GM23338 (cell line): ENCODE results near the gene NRF1. TPM values are rescaled to one million over a fixed set of nuclear protein-coding genes. Genes with fewer than 3 reads are reported as not detected.

Source experiments
- ATAC-seq: fragments of 200-7000 bp; cut with Tn5 transposase; 3 replicates; pipeline ENCODE4 v1.9.1; 2020
- DNase-seq: peaks from one replicate; pipeline ENCODE4 v3.0.0-alpha.2; 2015; ENCODE audit warnings: low spot score
- H2AFZ ChIP-seq: fragments of 200-600 bp; sonication (generic); 2 replicates; pipeline ENCODE4 v1.8.0; 2016; ENCODE audit warnings: antibody characterized with exemption, mild to moderate bottlenecking, moderate library complexity
- H3F3A ChIP-seq: fragments of 200-600 bp; sonication (generic); replicated peaks from 2 replicates; pipeline ENCODE4 v1.8.0; 2017; ENCODE audit warnings: antibody characterized with exemption, mixed run types, low read depth
- H3K27ac ChIP-seq: fragments of 200-600 bp; sonication (generic); 2 replicates; pipeline ENCODE4 v1.6.1; 2016; ENCODE audit warnings: low read depth
- H3K27me3 ChIP-seq: fragments of 200-600 bp; sonication (generic); 2 replicates; pipeline ENCODE4 v1.8.0; 2016; ENCODE audit warnings: mild to moderate bottlenecking, mixed run types, moderate library complexity; ENCODE audit not compliant: insufficient read depth
- H3K36me3 ChIP-seq: fragments of 200-600 bp; sonication (generic); 2 replicates; pipeline ENCODE4 v1.8.0; 2016; ENCODE audit warnings: mild to moderate bottlenecking; ENCODE audit not compliant: insufficient read depth
- H3K4me1 ChIP-seq: fragments of 200-600 bp; sonication (generic); 2 replicates; pipeline ENCODE4 v1.8.0; 2016; ENCODE audit warnings: mild to moderate bottlenecking, moderate library complexity; ENCODE audit not compliant: insufficient read depth
- H3K4me2 ChIP-seq: fragments of 200-600 bp; sonication (generic); 2 replicates; pipeline ENCODE4 v1.7.1; 2017; ENCODE audit warnings: mixed run types
- H3K4me3 ChIP-seq: fragments of 200-600 bp; sonication (generic); 2 replicates; pipeline ENCODE4 v1.6.1; 2016; ENCODE audit warnings: mixed run types
- H3K79me2 ChIP-seq: fragments of 200-600 bp; sonication (generic); replicated peaks from 2 replicates; pipeline ENCODE4 v1.8.0; 2017; ENCODE audit warnings: mild to moderate bottlenecking; ENCODE audit not compliant: insufficient read depth
- H3K9me2 ChIP-seq: fragments of 200-600 bp; sonication (generic); 2 replicates; pipeline ENCODE4 v1.8.0; 2017; ENCODE audit not compliant: insufficient read depth
- H4K20me1 ChIP-seq: fragments of 200-600 bp; sonication (generic); replicated peaks from 2 replicates; pipeline ENCODE4 v1.8.0; 2017; ENCODE audit warnings: mild to moderate bottlenecking; ENCODE audit not compliant: insufficient read depth
- H3K27ac Mint-ChIP-seq: 2 replicates; pipeline ENCODE4 v1.8.0; 2020; ENCODE audit warnings: inconsistent platforms, mild to moderate bottlenecking, moderate library complexity, mixed read lengths
- H3K27me3 Mint-ChIP-seq: 3 replicates; pipeline ENCODE4 v1.8.0; 2022; ENCODE audit warnings: low read depth, mild to moderate bottlenecking, moderate library complexity, mixed read lengths, inconsistent platforms; ENCODE audit not compliant: insufficient read depth, poor library complexity
- H3K36me3 Mint-ChIP-seq: 3 replicates; pipeline ENCODE4 v1.8.0; 2021; ENCODE audit warnings: low read depth, mild to moderate bottlenecking, inconsistent platforms, moderate library complexity, mixed read lengths
- H3K4me1 Mint-ChIP-seq: 3 replicates; pipeline ENCODE4 v1.8.0; 2020; ENCODE audit warnings: mild to moderate bottlenecking, inconsistent platforms, mixed read lengths
- H3K4me3 Mint-ChIP-seq: 3 replicates; pipeline ENCODE4 v1.8.0; 2021; ENCODE audit warnings: moderate library complexity, mild to moderate bottlenecking, inconsistent platforms, mixed read lengths
- H3K9me3 Mint-ChIP-seq: 3 replicates; pipeline ENCODE4 v1.8.0; 2020; ENCODE audit warnings: moderate library complexity, mild to moderate bottlenecking, inconsistent platforms, mixed read lengths
- CREB1 ChIP-seq: fragments of 250-450 bp; sonication (Bioruptor Pico); IDR thresholded peaks from 2 replicates; pipeline ENCODE4 v1.5.0; 2020; ENCODE audit warnings: low read depth, mild to moderate bottlenecking, moderate library complexity
- CTCF ChIP-seq, 2 experiments: fragments of 200-600 bp in 1 of 2; sonication (generic) in 1 of 2; conservative IDR thresholded peaks; 2 replicates each; pipeline versions ENCODE4 v1.5.1 to v1.6.1; 2016 to 2017; ENCODE audit warnings: antibody characterized with exemption in 2 of 2, low read depth in 2 of 2, mild to moderate bottlenecking in 2 of 2, moderate library complexity in 1 of 2
- EZH2 ChIP-seq: fragments of 200-600 bp; sonication (generic); IDR thresholded peaks from one replicate; pipeline ENCODE4 v1.8.0; 2017; ENCODE audit warnings: antibody characterized with exemption, mild to moderate bottlenecking, low read depth; ENCODE audit not compliant: unreplicated experiment
- EZH2phosphoT487 ChIP-seq: fragments of 200-600 bp; sonication (generic); IDR thresholded peaks from one replicate; pipeline ENCODE4 v1.8.1; 2018; ENCODE audit warnings: antibody characterized with exemption; ENCODE audit not compliant: unreplicated experiment
- JUNB ChIP-seq: IDR thresholded peaks from one replicate; pipeline ENCODE4 v1.6.1; 2016; ENCODE audit warnings: antibody characterized with exemption; ENCODE audit not compliant: unreplicated experiment
- NANOG ChIP-seq: IDR thresholded peaks from 2 replicates; pipeline ENCODE4 v1.6.1; 2016; ENCODE audit warnings: antibody characterized with exemption, borderline replicate concordance
- POLR2AphosphoS5 ChIP-seq: IDR thresholded peaks from 2 replicates; pipeline ENCODE4 v1.6.1; 2016; ENCODE audit warnings: antibody characterized with exemption, low read depth
- REST ChIP-seq: IDR thresholded peaks from one replicate; pipeline ENCODE4 v1.6.1; 2018; ENCODE audit warnings: antibody characterized with exemption; ENCODE audit not compliant: unreplicated experiment
- STAT1 ChIP-seq: IDR thresholded peaks from one replicate; pipeline ENCODE4 v1.6.1; 2016; ENCODE audit warnings: antibody characterized with exemption; ENCODE audit not compliant: unreplicated experiment
- ZNF331 ChIP-seq: fragments of 250-450 bp; sonication (Bioruptor Pico); IDR thresholded peaks from 2 replicates; pipeline ENCODE4 v1.5.0; 2020; ENCODE audit warnings: low read depth, mild to moderate bottlenecking, moderate library complexity
- ZNF462 ChIP-seq: fragments of 250-450 bp; sonication (Bioruptor Pico); IDR thresholded peaks from 2 replicates; pipeline ENCODE4 v1.5.0; 2020; ENCODE audit warnings: mild to moderate bottlenecking, moderate library complexity
- polyA plus RNA-seq: library from polyadenylated mRNA; unstranded; fragments of >200 nt; fragmentation: Nextera tagmentation; extraction: Ambion mirVana; gene quantifications from 2 replicates; pipeline ENCODE4 v1.2.1, GENCODE V29; 2016
- total RNA-seq: library from RNA; depleted of rRNA; stranded (reverse); fragments of >200 nt; shearing (Covaris generic); gene quantifications from 2 replicates; pipeline ENCODE4 v1.2.3, GENCODE V29; 2014

Gene NRF1
- total and polyA plus RNA-seq, 2 experiments from 2014 or later = 5.3 to 24.6 TPM

GRCh38 chr7:129576138-129576537 lies 35.4 kb upstream of the NRF1 start (continued):
- TF ChIP-seq CTCF (conservative IDR thresholded peaks at IDR 0.05; ENCODE audit: low read depth in 2 of 2) (no peak), EZH2phosphoT487 (no peak), EZH2 (no peak)

- no peaks in the 10 kb centered on the region for H4K20me1 ChIP-seq
- no peak overlapping the region for H3K27ac ChIP-seq
- Mint-ChIP-seq H3K36me3 (peaks cover 22% of the 10 kb centered on the region; the same call in 2 of the 3 replicates), H3K4me1 (no peaks in the 10 kb centered on the region), H3K27me3 (peaks cover 7% of the 10 kb centered on the region), H3K4me3 (no peak overlapping the region), H3K9me3 (peaks cover 22% of the 10 kb centered on the region), H3K27ac (no peak overlapping the region)
- peaks cover 5% of the 10 kb centered on the region; the same call in 1 of the 2 replicates for H3K36me3 ChIP-seq
- H3K4me3 ChIP-seq = no peak overlapping the region
- H3K27me3 ChIP-seq = no peaks in the 10 kb centered on the region
- peaks cover 4% of the 10 kb centered on the region; the same call in 1 of the 2 replicates for H3K9me2 ChIP-seq
- H3K4me1 ChIP-seq = no peaks in the 10 kb centered on the region
- no peak overlapping the region for H3K4me2 ChIP-seq
- ATAC-seq = no peak
- H2AFZ ChIP-seq = no peak overlapping the region
- H3F3A ChIP-seq = no peaks in the 10 kb centered on the region
- DNase-seq = no peak
- no peaks in the 10 kb centered on the region for H3K79me2 ChIP-seq
- TF ChIP-seq EZH2 = no peak
- no peak for TF ChIP-seq JUNB
- TF ChIP-seq CREB1 = no peak
- TF ChIP-seq POLR2AphosphoS5 = no peak
- no peak for TF ChIP-seq ZNF331 (CRISPR knock-in tag)
- no peak for TF ChIP-seq NANOG
- TF ChIP-seq EZH2phosphoT487 = no peak
- TF ChIP-seq REST = no peak
- no peak for TF ChIP-seq STAT1
- no peak for TF ChIP-seq ZNF462
- no peak for TF ChIP-seq CTCF (conservative IDR thresholded peaks at IDR 0.05; ENCODE audit: low read depth in 2 of 2)
These were observed 32.7 kb upstream of the NRF1 start for GRCh38 chr7:129578829-129579228.
